ENCODE measurements around the gene VSIG8. TPM values are rescaled to one million over a fixed set of nuclear protein-coding genes. Genes with fewer than 3 reads are reported as not detected.

The VSIG8 gene
- total and polyA plus RNA-seq, 2 of the 4 experiments (the other 2 are of a cell fraction): not detected

GRCh38 chr1:159825564-159825963 lies 36.9 kb downstream of the VSIG8 start:
- dilution Hi-C loops (cut with HindIII; ENCODE audit: low sequenced_read_pairs, unreplicated experiment): no loop called here

More at GRCh38 chr1:159825564-159825963, 36.9 kb downstream of the VSIG8 start:
- H4K5ac ChIP-seq (ENCODE audit: low read depth, low read length): no peak overlapping the region
- H3K79me1 ChIP-seq (ENCODE audit: low read depth in 1 of 2, low read length in 2 of 2): no peaks in the 10 kb centered on the region
- no peak overlapping the region for H3K4me2 ChIP-seq (ENCODE audit: low read depth, low read length)
- CTCF ChIA-PET: no interaction called here
- no peak overlapping the region for H3K23ac ChIP-seq (ENCODE audit: low read depth, low read length)
- WGBS, 2 experiments (ENCODE audit: extremely low coverage in 2 of 2, insufficient read length in 1 of 2): 100% methylated on average over 1 of the region's 3 CpGs; no CpG with 5 or more reads in 1 of the 2 experiments
- no peak overlapping the region for H2BK15ac ChIP-seq (ENCODE audit: low read depth, low read length)
- in situ Hi-C loops (cut with MboI; ENCODE audit: low sequenced_read_pairs) (no loop called here), intact Hi-C loops (cut with micrococcal nuclease) (no loop called here)
- H3K4me3 ChIP-seq (ENCODE audit: insufficient read depth, low read depth, low read length): no peak overlapping the region
- no peak overlapping the region for H4K91ac ChIP-seq (ENCODE audit: insufficient read depth, low read depth, low read length)
- no peak overlapping the region for H4K8ac ChIP-seq (ENCODE audit: low read depth in 2 of 2, low read length in 2 of 2)
- H2AK9ac ChIP-seq (replicated peaks; ENCODE audit: low read depth, low read length, poor library complexity): no peak overlapping the region
- H3K9ac ChIP-seq (ENCODE audit: low read depth, low read length): no peak overlapping the region
- H3K14ac ChIP-seq (replicated peaks; ENCODE audit: low read depth, low read length): no peak overlapping the region
- no peak overlapping the region for H2AFZ ChIP-seq (replicated peaks; ENCODE audit: low read length, poor library complexity)
- no peak overlapping the region for H3K56ac ChIP-seq (ENCODE audit: extremely low read depth, insufficient read depth, low read length)
- TF ChIP-seq MAFK (IDR thresholded peaks at IDR 0.05; ENCODE audit: low read depth, low read length) (no peak), NFE2L2 (IDR thresholded peaks at IDR 0.05; ENCODE audit: low read depth, low read length) (no peak), CHD1 (IDR thresholded peaks at IDR 0.05; ENCODE audit: low read depth, low read length) (no peak), RAD21 (IDR thresholded peaks at IDR 0.05; ENCODE audit: low read length) (no peak), BHLHE40 (IDR thresholded peaks at IDR 0.05; ENCODE audit: low read depth, low read length) (no peak)
- TF ChIP-seq, protein P1, sequence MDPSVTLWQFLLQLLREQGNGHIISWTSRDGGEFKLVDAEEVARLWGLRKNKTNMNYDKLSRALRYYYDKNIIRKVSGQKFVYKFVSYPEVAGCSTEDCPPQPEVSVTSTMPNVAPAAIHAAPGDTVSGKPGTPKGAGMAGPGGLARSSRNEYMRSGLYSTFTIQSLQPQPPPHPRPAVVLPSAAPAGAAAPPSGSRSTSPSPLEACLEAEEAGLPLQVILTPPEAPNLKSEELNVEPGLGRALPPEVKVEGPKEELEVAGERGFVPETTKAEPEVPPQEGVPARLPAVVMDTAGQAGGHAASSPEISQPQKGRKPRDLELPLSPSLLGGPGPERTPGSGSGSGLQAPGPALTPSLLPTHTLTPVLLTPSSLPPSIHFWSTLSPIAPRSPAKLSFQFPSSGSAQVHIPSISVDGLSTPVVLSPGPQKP (IDR thresholded peaks at IDR 0.05; ENCODE audit: borderline replicate concordance, low read depth, low read length): no peak
- DNase-seq: no peak
- no peaks in the 10 kb centered on the region for H3K36me3 ChIP-seq (ENCODE audit: control insufficient read depth, insufficient read depth, low read length)
- no peak overlapping the region for H2AK5ac ChIP-seq (ENCODE audit: low read depth, low read length)
- no peak overlapping the region for H2BK120ac ChIP-seq (ENCODE audit: low read depth, low read length)
- POLR2A ChIA-PET (ENCODE audit: unreplicated experiment): no interaction called here
- no peak overlapping the region for H3K4ac ChIP-seq (ENCODE audit: low read depth, low read length)
- no peak for ATAC-seq (ENCODE audit: low read depth)
- no peaks in the 10 kb centered on the region for H4K20me1 ChIP-seq (ENCODE audit: insufficient read depth, low read length)
- 0 out of 2 replicates have a peak, but pooled peaks cover 3% of the 10 kb centered on the region for H3K9me1 ChIP-seq (ENCODE audit: insufficient read depth, low read length)
- H3K18ac ChIP-seq (ENCODE audit: low read depth, low read length): no peak overlapping the region
- H3K9me3 ChIP-seq (ENCODE audit: control insufficient read depth, insufficient read depth, low read length): no peaks in the 10 kb centered on the region
- peaks cover 21% of the 10 kb centered on the region for H3K27me3 ChIP-seq (ENCODE audit: control insufficient read depth, insufficient read depth, low read length)
- no peak overlapping the region for H3K27ac ChIP-seq (ENCODE audit: insufficient read depth, low read length)
- no peak overlapping the region for H2BK20ac ChIP-seq (ENCODE audit: low read depth, low read length)
- no peak overlapping the region for H2BK5ac ChIP-seq (ENCODE audit: low read depth, low read length, poor library complexity, severe bottlenecking)
- BruUV-seq (replicated peaks): no TSS peak
- H3K4me1 ChIP-seq (ENCODE audit: control insufficient read depth, insufficient read depth, low read length): peaks cover 2% of the 10 kb centered on the region

Measured in IMR-90 (cell line).